ENCODE measurements around the gene TRIM41. TPM values are rescaled to one million over a fixed set of nuclear protein-coding genes. Genes with fewer than 3 reads are reported as not detected.

TRIM41 gene
- total and polyA plus RNA-seq, 2 of the 13 experiments (the other 11 are each of a cell fraction or from before 2014, with no cell fraction given) = 10.2 to 16.7 TPM

DNA sequence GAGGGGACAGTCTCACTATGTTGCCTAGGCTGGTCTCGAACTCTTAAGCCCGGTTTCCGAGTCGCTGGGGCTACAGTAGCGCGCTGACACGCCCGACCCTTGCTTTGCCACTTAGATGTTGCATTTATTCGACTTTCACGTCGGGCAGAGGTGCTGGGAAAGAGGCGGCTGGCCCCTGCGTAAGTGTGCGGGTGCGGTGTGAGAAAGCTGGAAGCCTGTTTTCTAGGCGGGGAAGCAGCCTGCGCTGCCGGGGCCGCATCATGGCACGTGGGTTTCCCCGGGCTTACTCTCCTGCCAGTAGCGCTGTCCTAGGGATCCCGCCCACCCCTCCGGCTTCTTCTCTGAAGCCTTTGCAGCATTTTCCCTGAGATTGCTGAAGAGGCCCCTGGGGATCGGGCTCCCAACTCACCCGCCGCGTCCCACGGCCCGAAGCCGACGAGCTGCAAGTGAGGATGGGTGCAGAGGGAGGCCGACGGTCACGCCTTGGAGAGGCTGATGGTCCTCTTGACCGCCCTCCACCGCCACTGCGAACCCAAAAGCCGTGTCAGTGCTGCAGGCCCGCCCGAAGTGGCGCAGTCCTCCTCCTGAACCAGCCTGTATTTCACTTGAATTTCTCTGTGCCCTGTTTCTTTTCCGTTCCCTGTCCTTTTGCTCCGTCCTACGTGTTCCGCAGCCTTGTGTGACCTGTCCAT, 5.8 kb upstream of the TRIM41 start (continued):
- TF ChIP-seq ZFY (CRISPR knock-in tag; IDR thresholded peaks at IDR 0.05) (peak; percentile 20; the same call in 1 of the 2 replicates), TOPORS (CRISPR knock-in tag; IDR thresholded peaks at IDR 0.05) (no peak), ASH2L (IDR thresholded peaks at IDR 0.05; ENCODE audit: insufficient read length, low read depth, low read length) (no peak), ZNF10 (CRISPR knock-in tag; IDR thresholded peaks at IDR 0.05; ENCODE audit: borderline replicate concordance, low read depth) (no peak), MAF1 (CRISPR knock-in tag; IDR thresholded peaks at IDR 0.05; ENCODE audit: borderline replicate concordance) (no peak), ZBTB3 (CRISPR knock-in tag; IDR thresholded peaks at IDR 0.05; ENCODE audit: borderline replicate concordance, low read depth) (no peak; the same call in 1 of the 2 replicates), SIN3B (IDR thresholded peaks at IDR 0.05; ENCODE audit: low read length) (no peak), MATR3 (CRISPR knock-in tag; IDR thresholded peaks at IDR 0.05) (no peak), ZNF564 (CRISPR knock-in tag; IDR thresholded peaks at IDR 0.05) (no peak), FOXK2 (IDR thresholded peaks at IDR 0.05) (no peak)
- TF ChIP-seq, protein P1, sequence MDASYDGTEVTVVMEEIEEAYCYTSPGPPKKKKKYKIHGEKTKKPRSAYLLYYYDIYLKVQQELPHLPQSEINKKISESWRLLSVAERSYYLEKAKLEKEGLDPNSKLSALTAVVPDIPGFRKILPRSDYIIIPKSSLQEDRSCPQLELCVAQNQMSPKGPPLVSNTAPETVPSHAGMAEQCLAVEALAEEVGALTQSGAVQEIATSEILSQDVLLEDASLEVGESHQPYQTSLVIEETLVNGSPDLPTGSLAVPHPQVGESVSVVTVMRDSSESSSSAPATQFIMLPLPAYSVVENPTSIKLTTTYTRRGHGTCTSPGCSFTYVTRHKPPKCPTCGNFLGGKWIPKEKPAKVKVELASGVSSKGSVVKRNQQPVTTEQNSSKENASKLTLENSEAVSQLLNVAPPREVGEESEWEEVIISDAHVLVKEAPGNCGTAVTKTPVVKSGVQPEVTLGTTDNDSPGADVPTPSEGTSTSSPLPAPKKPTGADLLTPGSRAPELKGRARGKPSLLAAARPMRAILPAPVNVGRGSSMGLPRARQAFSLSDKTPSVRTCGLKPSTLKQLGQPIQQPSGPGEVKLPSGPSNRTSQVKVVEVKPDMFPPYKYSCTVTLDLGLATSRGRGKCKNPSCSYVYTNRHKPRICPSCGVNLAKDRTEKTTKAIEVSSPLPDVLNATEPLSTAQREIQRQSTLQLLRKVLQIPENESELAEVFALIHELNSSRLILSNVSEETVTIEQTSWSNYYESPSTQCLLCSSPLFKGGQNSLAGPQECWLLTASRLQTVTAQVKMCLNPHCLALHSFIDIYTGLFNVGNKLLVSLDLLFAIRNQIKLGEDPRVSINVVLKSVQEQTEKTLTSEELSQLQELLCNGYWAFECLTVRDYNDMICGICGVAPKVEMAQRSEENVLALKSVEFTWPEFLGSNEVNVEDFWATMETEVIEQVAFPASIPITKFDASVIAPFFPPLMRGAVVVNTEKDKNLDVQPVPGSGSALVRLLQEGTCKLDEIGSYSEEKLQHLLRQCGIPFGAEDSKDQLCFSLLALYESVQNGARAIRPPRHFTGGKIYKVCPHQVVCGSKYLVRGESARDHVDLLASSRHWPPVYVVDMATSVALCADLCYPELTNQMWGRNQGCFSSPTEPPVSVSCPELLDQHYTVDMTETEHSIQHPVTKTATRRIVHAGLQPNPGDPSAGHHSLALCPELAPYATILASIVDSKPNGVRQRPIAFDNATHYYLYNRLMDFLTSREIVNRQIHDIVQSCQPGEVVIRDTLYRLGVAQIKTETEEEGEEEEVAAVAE (CRISPR knock-in tag; IDR thresholded peaks at IDR 0.05; ENCODE audit: borderline replicate concordance) = no peak
- TF ChIP-seq, protein P2, sequence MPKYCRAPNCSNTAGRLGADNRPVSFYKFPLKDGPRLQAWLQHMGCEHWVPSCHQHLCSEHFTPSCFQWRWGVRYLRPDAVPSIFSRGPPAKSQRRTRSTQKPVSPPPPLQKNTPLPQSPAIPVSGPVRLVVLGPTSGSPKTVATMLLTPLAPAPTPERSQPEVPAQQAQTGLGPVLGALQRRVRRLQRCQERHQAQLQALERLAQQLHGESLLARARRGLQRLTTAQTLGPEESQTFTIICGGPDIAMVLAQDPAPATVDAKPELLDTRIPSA (CRISPR knock-in tag; IDR thresholded peaks at IDR 0.05; ENCODE audit: borderline replicate concordance) = no peak
- TF ChIP-seq, protein P3, sequence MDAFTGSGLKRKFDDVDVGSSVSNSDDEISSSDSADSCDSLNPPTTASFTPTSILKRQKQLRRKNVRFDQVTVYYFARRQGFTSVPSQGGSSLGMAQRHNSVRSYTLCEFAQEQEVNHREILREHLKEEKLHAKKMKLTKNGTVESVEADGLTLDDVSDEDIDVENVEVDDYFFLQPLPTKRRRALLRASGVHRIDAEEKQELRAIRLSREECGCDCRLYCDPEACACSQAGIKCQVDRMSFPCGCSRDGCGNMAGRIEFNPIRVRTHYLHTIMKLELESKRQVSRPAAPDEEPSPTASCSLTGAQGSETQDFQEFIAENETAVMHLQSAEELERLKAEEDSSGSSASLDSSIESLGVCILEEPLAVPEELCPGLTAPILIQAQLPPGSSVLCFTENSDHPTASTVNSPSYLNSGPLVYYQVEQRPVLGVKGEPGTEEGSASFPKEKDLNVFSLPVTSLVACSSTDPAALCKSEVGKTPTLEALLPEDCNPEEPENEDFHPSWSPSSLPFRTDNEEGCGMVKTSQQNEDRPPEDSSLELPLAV (CRISPR knock-in tag; conservative IDR thresholded peaks at IDR 0.05; ENCODE audit: low read depth) = no peak
- TF ChIP-seq, protein P4, sequence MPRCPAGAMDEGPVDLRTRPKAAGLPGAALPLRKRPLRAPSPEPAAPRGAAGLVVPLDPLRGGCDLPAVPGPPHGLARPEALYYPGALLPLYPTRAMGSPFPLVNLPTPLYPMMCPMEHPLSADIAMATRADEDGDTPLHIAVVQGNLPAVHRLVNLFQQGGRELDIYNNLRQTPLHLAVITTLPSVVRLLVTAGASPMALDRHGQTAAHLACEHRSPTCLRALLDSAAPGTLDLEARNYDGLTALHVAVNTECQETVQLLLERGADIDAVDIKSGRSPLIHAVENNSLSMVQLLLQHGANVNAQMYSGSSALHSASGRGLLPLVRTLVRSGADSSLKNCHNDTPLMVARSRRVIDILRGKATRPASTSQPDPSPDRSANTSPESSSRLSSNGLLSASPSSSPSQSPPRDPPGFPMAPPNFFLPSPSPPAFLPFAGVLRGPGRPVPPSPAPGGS (CRISPR knock-in tag; IDR thresholded peaks at IDR 0.05) = no peak
- TF ChIP-seq, protein P5, sequence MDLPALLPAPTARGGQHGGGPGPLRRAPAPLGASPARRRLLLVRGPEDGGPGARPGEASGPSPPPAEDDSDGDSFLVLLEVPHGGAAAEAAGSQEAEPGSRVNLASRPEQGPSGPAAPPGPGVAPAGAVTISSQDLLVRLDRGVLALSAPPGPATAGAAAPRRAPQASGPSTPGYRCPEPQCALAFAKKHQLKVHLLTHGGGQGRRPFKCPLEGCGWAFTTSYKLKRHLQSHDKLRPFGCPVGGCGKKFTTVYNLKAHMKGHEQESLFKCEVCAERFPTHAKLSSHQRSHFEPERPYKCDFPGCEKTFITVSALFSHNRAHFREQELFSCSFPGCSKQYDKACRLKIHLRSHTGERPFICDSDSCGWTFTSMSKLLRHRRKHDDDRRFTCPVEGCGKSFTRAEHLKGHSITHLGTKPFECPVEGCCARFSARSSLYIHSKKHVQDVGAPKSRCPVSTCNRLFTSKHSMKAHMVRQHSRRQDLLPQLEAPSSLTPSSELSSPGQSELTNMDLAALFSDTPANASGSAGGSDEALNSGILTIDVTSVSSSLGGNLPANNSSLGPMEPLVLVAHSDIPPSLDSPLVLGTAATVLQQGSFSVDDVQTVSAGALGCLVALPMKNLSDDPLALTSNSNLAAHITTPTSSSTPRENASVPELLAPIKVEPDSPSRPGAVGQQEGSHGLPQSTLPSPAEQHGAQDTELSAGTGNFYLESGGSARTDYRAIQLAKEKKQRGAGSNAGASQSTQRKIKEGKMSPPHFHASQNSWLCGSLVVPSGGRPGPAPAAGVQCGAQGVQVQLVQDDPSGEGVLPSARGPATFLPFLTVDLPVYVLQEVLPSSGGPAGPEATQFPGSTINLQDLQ (CRISPR knock-in tag; IDR thresholded peaks at IDR 0.05) = peak; percentile 71; the same call in 1 of the 2 replicates
- TF ChIP-seq, protein P6, sequence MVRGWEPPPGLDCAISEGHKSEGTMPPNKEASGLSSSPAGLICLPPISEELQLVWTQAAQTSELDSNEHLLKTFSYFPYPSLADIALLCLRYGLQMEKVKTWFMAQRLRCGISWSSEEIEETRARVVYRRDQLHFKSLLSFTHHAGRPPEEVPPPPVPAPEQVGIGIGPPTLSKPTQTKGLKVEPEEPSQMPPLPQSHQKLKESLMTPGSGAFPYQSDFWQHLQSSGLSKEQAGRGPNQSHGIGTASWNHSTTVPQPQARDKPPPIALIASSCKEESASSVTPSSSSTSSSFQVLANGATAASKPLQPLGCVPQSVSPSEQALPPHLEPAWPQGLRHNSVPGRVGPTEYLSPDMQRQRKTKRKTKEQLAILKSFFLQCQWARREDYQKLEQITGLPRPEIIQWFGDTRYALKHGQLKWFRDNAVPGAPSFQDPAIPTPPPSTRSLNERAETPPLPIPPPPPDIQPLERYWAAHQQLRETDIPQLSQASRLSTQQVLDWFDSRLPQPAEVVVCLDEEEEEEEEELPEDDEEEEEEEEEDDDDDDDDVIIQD (CRISPR knock-in tag; IDR thresholded peaks at IDR 0.05; ENCODE audit: low read depth) = no peak
